HepG2 (cell line): ENCODE results near the gene COG1. TPM values are rescaled to one million over a fixed set of nuclear protein-coding genes. Genes with fewer than 3 reads are reported as not detected.

Source experiments
- ARID4A ChIP-seq: sonication (generic); formaldehyde crosslinking; IDR thresholded peaks from 2 replicates; pipeline ENCODE4 v1.5.0; 2020; ENCODE audit warnings: mild to moderate bottlenecking, missing genetic modification reagents, borderline replicate concordance
- ATF2 ChIP-seq: sonication (generic); formaldehyde crosslinking; IDR thresholded peaks from 2 replicates; pipeline ENCODE4 v1.4.0; 2020; ENCODE audit warnings: missing genetic modification reagents
- BORCS8-MEF2B ChIP-seq: sonication (generic); formaldehyde crosslinking; IDR thresholded peaks from 2 replicates; pipeline ENCODE4 v1.8.0; 2022; ENCODE audit warnings: mild to moderate bottlenecking, missing genetic modification reagents
- FOXC1 ChIP-seq: sonication (generic); formaldehyde crosslinking; IDR thresholded peaks from 2 replicates; pipeline ENCODE4 v1.8.0; 2022; ENCODE audit warnings: mild to moderate bottlenecking, missing genetic modification reagents, borderline replicate concordance
- KDM1A ChIP-seq: IDR thresholded peaks from 2 replicates; pipeline ENCODE4 v1.6.1; 2016; ENCODE audit warnings: missing compliant biosample characterization
- MEF2D ChIP-seq: sonication (generic); formaldehyde crosslinking; IDR thresholded peaks from 2 replicates; pipeline ENCODE4 v1.5.1; 2020; ENCODE audit warnings: mild to moderate bottlenecking, missing genetic modification reagents
- NFKB2 ChIP-seq: sonication (generic); formaldehyde crosslinking; IDR thresholded peaks from 2 replicates; pipeline ENCODE4 v1.4.0; 2020; ENCODE audit warnings: missing genetic modification reagents, borderline replicate concordance
- SETDB1 ChIP-seq: sonication (generic); formaldehyde crosslinking; IDR thresholded peaks from 2 replicates; pipeline ENCODE4 v1.5.1; 2020; ENCODE audit warnings: missing genetic modification reagents, mild to moderate bottlenecking, borderline replicate concordance
- TFDP2 ChIP-seq: sonication (generic); formaldehyde crosslinking; IDR thresholded peaks from 2 replicates; pipeline ENCODE4 v1.4.0; 2020; ENCODE audit warnings: missing genetic modification reagents
- ZFY ChIP-seq: sonication (generic); formaldehyde crosslinking; IDR thresholded peaks from 2 replicates; pipeline ENCODE4 v1.4.0; 2020; ENCODE audit warnings: missing genetic modification reagents
- ZHX2 ChIP-seq, 2 experiments: sonication (generic) in 1 of 2; formaldehyde crosslinking in 1 of 2; IDR thresholded peaks; 2 replicates each; pipeline versions ENCODE4 v1.6.1 to v1.9.0; 2014 to 2022; ENCODE audit warnings: antibody characterized with exemption in 1 of 2, borderline replicate concordance in 1 of 2, inconsistent platforms in 1 of 2, low read depth in 1 of 2, missing genetic modification reagents in 1 of 2
- ZNF225 ChIP-seq: sonication (generic); formaldehyde crosslinking; IDR thresholded peaks from 2 replicates; pipeline ENCODE4 v1.4.0; 2020; ENCODE audit warnings: mild to moderate bottlenecking, missing genetic modification reagents
- ZNF235 ChIP-seq: sonication (generic); formaldehyde crosslinking; IDR thresholded peaks from 2 replicates; pipeline ENCODE4 v1.8.1; 2023; ENCODE audit warnings: mild to moderate bottlenecking, missing genetic modification reagents, borderline replicate concordance
- polyA plus RNA-seq, 8 experiments: library from polyadenylated mRNA; depleted of rRNA in 3 of 8; stranded (reverse) in 7 of 8; unstranded in 1 of 8; fragments of >200 nt; fragmentation: Illumina TruSeq in 4 of 8; extraction: Trizol in 4 of 8; gene quantifications; 2 replicates each; pipeline versions ENCODE4 v1.2.1 to v1.2.3, GENCODE V29; 2011 to 2016; ENCODE audit warnings: low read depth in 4 of 8, missing spikeins in 1 of 8, mixed read lengths in 1 of 8; ENCODE audit not compliant: insufficient read depth in 1 of 8
- total RNA-seq, 5 experiments: library from RNA; depleted of rRNA; stranded (reverse); fragments of >200 nt; fragmentation: Illumina TruSeq; extraction: Trizol; gene quantifications; 2 replicates each; pipeline ENCODE4 v1.2.3, GENCODE V29; 2016; ENCODE audit warnings: low read depth in 1 of 5

COG1 gene
- total and polyA plus RNA-seq, 2 of the 13 experiments (the other 11 are each of a cell fraction or from before 2014, with no cell fraction given): 36.6 to 39.7 TPM

GRCh38 chr17:73192206-73192893 is 505 bp upstream of the COG1 start (continued):
- 0 out of 2 replicates have a peak, but pooled peaks have one; percentile 31 for TF ChIP-seq TFDP2 (CRISPR knock-in tag)
- no peak for TF ChIP-seq ATF2 (CRISPR knock-in tag)
- peak; percentile 75; the same call in 1 of the 2 replicates for TF ChIP-seq FOXC1 (CRISPR knock-in tag)
- TF ChIP-seq ZNF225: 0 out of 2 replicates have a peak, but pooled peaks have one; percentile 6
- TF ChIP-seq NFKB2 (CRISPR knock-in tag): no peak; the same call in 1 of the 2 replicates
- no peak for TF ChIP-seq SETDB1 (CRISPR knock-in tag)
- peak; percentile 3; the same call in 1 of the 2 replicates for TF ChIP-seq ARID4A (CRISPR knock-in tag)
- 0 out of 2 replicates have a peak, but pooled peaks have one; percentile 16 for TF ChIP-seq MEF2D
- TF ChIP-seq BORCS8-MEF2B (CRISPR knock-in tag): no peak
- no peak for TF ChIP-seq ZHX2 (IDR thresholded peaks at IDR 0.05; ENCODE audit: low read depth)
- TF ChIP-seq ZHX2 (CRISPR knock-in tag; IDR thresholded peaks at IDR 0.05; ENCODE audit: borderline replicate concordance): peak; percentile 16; the same call in 1 of the 2 replicates
- no peak for TF ChIP-seq KDM1A (CRISPR knock-in tag)
- TF ChIP-seq ZFY (CRISPR knock-in tag): peak; percentile 35; the same call in 1 of the 2 replicates
- no peak for TF ChIP-seq ZNF235
